Activated naive CD8-positive, alpha-beta T cell treated with anti-CD3 and anti-CD28 coated beads for 36 hours (primary cell): ENCODE data around the gene PHF10. TPM values are rescaled to one million over a fixed set of nuclear protein-coding genes. Genes with fewer than 3 reads are reported as not detected.

ENCODE experiments used
- DNase-seq: peaks from one replicate; pipeline ENCODE4 v3.0.0; 2021
- H3K27ac Mint-ChIP-seq: one replicate; pipeline ENCODE4 v1.8.0; 2022; ENCODE audit warnings: mild to moderate bottlenecking, moderate library complexity, mixed read lengths
- H3K27me3 Mint-ChIP-seq: one replicate; pipeline ENCODE4 v1.8.0; 2022; ENCODE audit warnings: mild to moderate bottlenecking, mixed read lengths
- H3K36me3 Mint-ChIP-seq: one replicate; pipeline ENCODE4 v1.8.0; 2021; ENCODE audit warnings: mild to moderate bottlenecking, mixed read lengths
- H3K4me1 Mint-ChIP-seq: one replicate; pipeline ENCODE4 v1.8.0; 2021; ENCODE audit warnings: mixed read lengths
- H3K4me3 Mint-ChIP-seq: one replicate; pipeline ENCODE4 v1.8.0; 2022; ENCODE audit warnings: mild to moderate bottlenecking, moderate library complexity, mixed read lengths
- H3K9me3 Mint-ChIP-seq: one replicate; pipeline ENCODE4 v1.8.0; 2022; ENCODE audit warnings: mixed read lengths
- total RNA-seq, 2 experiments: library from RNA; stranded (reverse); gene quantifications; one replicate each; pipeline ENCODE4 v1.2.3, GENCODE V29; 2021

PHF10 gene
- total RNA-seq, 2 experiments from 2014 or later, result 72.7 to 79.8 TPM

GRCh38 chr6:169729961-169730360, 5.7 kb upstream of the PHF10 start:
- Mint-ChIP-seq H3K36me3 (peaks cover 10% of the 10 kb centered on the region), H3K9me3 (no peaks in the 10 kb centered on the region), H3K4me1 (peaks cover 15% of the 10 kb centered on the region), H3K27ac (no peak overlapping the region), H3K27me3 (peaks cover 12% of the 10 kb centered on the region), H3K4me3 (no peak overlapping the region)
- DNase-seq, result no peak

GRCh38 chr6:169726963-169727362, 2.7 kb upstream of the PHF10 start:
- DNase-seq, result no peak
- H3K9me3 Mint-ChIP-seq, result no peaks in the 10 kb centered on the region
- no peaks in the 10 kb centered on the region for H3K27me3 Mint-ChIP-seq
- H3K4me1 Mint-ChIP-seq, result peaks cover 22% of the 10 kb centered on the region
- no peak overlapping the region for H3K27ac Mint-ChIP-seq
- peaks cover 13% of the 10 kb centered on the region for H3K36me3 Mint-ChIP-seq
- no peak overlapping the region for H3K4me3 Mint-ChIP-seq

GRCh38 chr6:169726049-169726400, 1.7 kb upstream of the PHF10 start:
- Mint-ChIP-seq H3K27ac (peak overlapping the region; percentile 92), H3K4me1 (peaks cover 26% of the 10 kb centered on the region), H3K9me3 (no peaks in the 10 kb centered on the region)

GRCh38 chr6:169725125-169726048, 1.1 kb upstream of the PHF10 start:
- DNase-seq, result peak; percentile 37
- Mint-ChIP-seq H3K4me3 (peak overlapping the region; percentile 83), H3K36me3 (peaks cover 17% of the 10 kb centered on the region), H3K4me1 (peaks cover 27% of the 10 kb centered on the region), H3K27me3 (no peaks in the 10 kb centered on the region), H3K9me3 (no peaks in the 10 kb centered on the region), H3K27ac (peak overlapping the region; percentile 92)

More at GRCh38 chr6:169726049-169726400, 1.7 kb upstream of the PHF10 start:
- no peak for DNase-seq
- Mint-ChIP-seq H3K36me3 (peaks cover 16% of the 10 kb centered on the region), H3K4me3 (peak overlapping the region; percentile 83), H3K27me3 (no peaks in the 10 kb centered on the region)

- Mint-ChIP-seq H3K36me3 (peaks cover 24% of the 10 kb centered on the region), H3K4me1 (peaks cover 39% of the 10 kb centered on the region), H3K27ac (peak overlapping the region; percentile 69), H3K9me3 (no peaks in the 10 kb centered on the region), H3K4me3 (peak overlapping the region; percentile 70), H3K27me3 (no peaks in the 10 kb centered on the region)
- peak; percentile 56 for DNase-seq
These were observed 258 bp downstream of the PHF10 start for GRCh38 chr6:169723991-169724493.

- peaks cover 41% of the 10 kb centered on the region for H3K4me1 Mint-ChIP-seq
- H3K9me3 Mint-ChIP-seq, result no peaks in the 10 kb centered on the region
- H3K36me3 Mint-ChIP-seq, result peaks cover 25% of the 10 kb centered on the region
These were observed 945 bp downstream of the PHF10 start for GRCh38 chr6:169723200-169723909.

GRCh38 chr6:169722362-169723199, 1.7 kb downstream of the PHF10 start:
- Mint-ChIP-seq H3K27me3 (no peaks in the 10 kb centered on the region), H3K4me1 (peaks cover 35% of the 10 kb centered on the region), H3K27ac (peak overlapping the region; percentile 97), H3K36me3 (peaks cover 26% of the 10 kb centered on the region), H3K9me3 (no peaks in the 10 kb centered on the region), H3K4me3 (peak overlapping the region; percentile 100)
- DNase-seq, result peak; percentile 42

More at GRCh38 chr6:169723200-169723909, 945 bp downstream of the PHF10 start:
- Mint-ChIP-seq H3K27ac (peak overlapping the region; percentile 97), H3K4me3 (peak overlapping the region; percentile 100), H3K27me3 (no peaks in the 10 kb centered on the region)
- peak; percentile 74 for DNase-seq

- no peak for DNase-seq
- H3K4me3 Mint-ChIP-seq, result no peak overlapping the region
- H3K9me3 Mint-ChIP-seq, result no peaks in the 10 kb centered on the region
- H3K36me3 Mint-ChIP-seq, result peaks cover 27% of the 10 kb centered on the region
- peaks cover 27% of the 10 kb centered on the region for H3K4me1 Mint-ChIP-seq
- no peaks in the 10 kb centered on the region for H3K27me3 Mint-ChIP-seq
- peak overlapping the region; percentile 1 for H3K27ac Mint-ChIP-seq
These were observed 4.0 kb downstream of the PHF10 start for GRCh38 chr6:169720207-169720855.

- no peak overlapping the region for H3K4me3 Mint-ChIP-seq
- peaks cover 33% of the 10 kb centered on the region for H3K36me3 Mint-ChIP-seq
- no peak for DNase-seq
- peaks cover 27% of the 10 kb centered on the region for H3K4me1 Mint-ChIP-seq
- H3K27ac Mint-ChIP-seq, result peak overlapping the region; percentile 38
- H3K27me3 Mint-ChIP-seq, result no peaks in the 10 kb centered on the region
- H3K9me3 Mint-ChIP-seq, result no peaks in the 10 kb centered on the region
These were observed 5.2 kb downstream of the PHF10 start for GRCh38 chr6:169719117-169719516.

GRCh38 chr6:169714595-169714994, 9.7 kb downstream of the PHF10 start:
- Mint-ChIP-seq H3K4me3 (no peak overlapping the region), H3K4me1 (peaks cover 16% of the 10 kb centered on the region), H3K27ac (no peak overlapping the region), H3K36me3 (peaks cover 29% of the 10 kb centered on the region), H3K9me3 (no peaks in the 10 kb centered on the region), H3K27me3 (no peaks in the 10 kb centered on the region)
- no peak for DNase-seq

GRCh38 chr6:169714178-169714577, 10.1 kb downstream of the PHF10 start:
- Mint-ChIP-seq H3K9me3 (no peaks in the 10 kb centered on the region), H3K27me3 (no peaks in the 10 kb centered on the region), H3K4me3 (no peak overlapping the region), H3K4me1 (peaks cover 16% of the 10 kb centered on the region), H3K36me3 (peaks cover 25% of the 10 kb centered on the region), H3K27ac (no peak overlapping the region)
- DNase-seq, result no peak

- H3K4me3 Mint-ChIP-seq, result no peak overlapping the region
- no peaks in the 10 kb centered on the region for H3K9me3 Mint-ChIP-seq
- peaks cover 34% of the 10 kb centered on the region for H3K4me1 Mint-ChIP-seq
- peaks cover 22% of the 10 kb centered on the region for H3K36me3 Mint-ChIP-seq
- no peak for DNase-seq
- no peaks in the 10 kb centered on the region for H3K27me3 Mint-ChIP-seq
- H3K27ac Mint-ChIP-seq, result peak overlapping the region; percentile 32
These were observed 14.3 kb downstream of the PHF10 start for GRCh38 chr6:169710009-169710408.

GRCh38 chr6:169709293-169709692, 15.0 kb downstream of the PHF10 start:
- Mint-ChIP-seq H3K27ac (no peak overlapping the region), H3K36me3 (peaks cover 21% of the 10 kb centered on the region), H3K27me3 (no peaks in the 10 kb centered on the region)

GRCh38 chr6:169707772-169708171, 16.5 kb downstream of the PHF10 start:
- Mint-ChIP-seq H3K4me3 (no peak overlapping the region), H3K4me1 (peaks cover 50% of the 10 kb centered on the region), H3K9me3 (no peaks in the 10 kb centered on the region), H3K36me3 (peaks cover 26% of the 10 kb centered on the region), H3K27ac (no peak overlapping the region), H3K27me3 (no peaks in the 10 kb centered on the region)
- DNase-seq, result no peak

More at GRCh38 chr6:169709293-169709692, 15.0 kb downstream of the PHF10 start:
- Mint-ChIP-seq H3K4me3 (no peak overlapping the region), H3K9me3 (no peaks in the 10 kb centered on the region), H3K4me1 (peaks cover 39% of the 10 kb centered on the region)
- DNase-seq, result no peak
